K562 (cell line): Measurements from ENCODE around the gene ATOH8. TPM values are rescaled to one million over a fixed set of nuclear protein-coding genes. Genes with fewer than 3 reads are reported as not detected.

ENCODE experiments used
- ATAC-seq: fragments of 200-7000 bp; cut with Tn5 transposase; 3 replicates; pipeline ENCODE4 v1.9.1; 2020; ENCODE audit warnings: moderate library complexity
- BruUV-seq: library from RNA; stranded (reverse); fragments of 400-500 nt; replicated peaks from 2 replicates; lab custom pipeline; 2021; lab: Mats Ljungman, UMichigan
- CTCF ChIA-PET: fragments of 300-600 bp; formaldehyde crosslinking; extraction: SDS; loops from one replicate; lab custom pipeline; 2021; ENCODE audit warnings: low intra/inter-chr PET ratio; lab: Yijun Ruan, JAX
- POLR2A ChIA-PET: fragments of 300-600, 350-650 bp; sonication (Branson Sonifier 250); formaldehyde crosslinking; extraction: SDS; loops from one replicate; lab custom pipeline; 2021; ENCODE audit warnings: antibody characterized with exemption, inconsistent platforms; lab: Yijun Ruan, JAX
- DNase-seq, 4 experiments: peaks; one replicate each; pipeline versions ENCODE4 v3.0.0 to v3.0.0-alpha.2; 2011 to 2018; ENCODE audit warnings: low spot score in 3 of 4, mixed read lengths in 3 of 4; ENCODE audit errors: extremely low read depth in 1 of 4
- FAIRE-seq: peaks from 2 replicates; lab custom pipeline; 2011; peaks lifted over from hg19 to GRCh38; lab: Jason Lieb, UNC
- H2AFZ ChIP-seq: 2 replicates; pipeline ENCODE4 v1.6.0; 2011; ENCODE audit warnings: low read depth, low read length, control low read depth, inconsistent platforms
- H3K27ac ChIP-seq: fragments of 200-600 bp; 3 replicates; pipeline ENCODE4 v1.8.0; 2011; ENCODE audit warnings: low read depth, mild to moderate bottlenecking, control low read depth, inconsistent platforms, low read length, moderate library complexity, mixed read lengths; ENCODE audit errors: extremely low read depth
- H3K27me3 ChIP-seq, 2 experiments: fragments of 300-600 bp in 1 of 2; 2 replicates in 1 of 2; 3 replicates in 1 of 2; pipeline versions ENCODE4 v1.6.0 to v1.8.0; 2011; ENCODE audit warnings: inconsistent platforms in 2 of 2, low read length in 2 of 2, mild to moderate bottlenecking in 1 of 2, mixed read lengths in 1 of 2, moderate library complexity in 1 of 2; ENCODE audit not compliant: control insufficient read depth in 2 of 2, insufficient read depth in 2 of 2
- H3K36me3 ChIP-seq: fragments of 300-600 bp; 3 replicates; pipeline ENCODE4 v1.8.0; 2011; ENCODE audit warnings: mild to moderate bottlenecking, low read length, inconsistent platforms; ENCODE audit not compliant: control insufficient read depth, insufficient read depth
- H3K4me1 ChIP-seq, 2 experiments: fragments of 200-600 bp in 1 of 2; replicated peaks in 1 of 2; 2 replicates in 1 of 2; 3 replicates in 1 of 2; pipeline versions ENCODE4 v1.5.1 to v1.8.0; 2011; ENCODE audit warnings: inconsistent platforms in 2 of 2, low read length in 2 of 2, mild to moderate bottlenecking in 1 of 2, mixed read lengths in 1 of 2, moderate library complexity in 1 of 2; ENCODE audit not compliant: control insufficient read depth in 2 of 2, insufficient read depth in 2 of 2
- H3K4me2 ChIP-seq: 2 replicates; pipeline ENCODE4 v1.6.1; 2011; ENCODE audit warnings: low read length, control low read depth, inconsistent platforms, mixed read lengths; ENCODE audit not compliant: insufficient read depth
- H3K4me3 ChIP-seq: fragments of 200-600 bp; sonication (generic), shearing (Covaris generic); 2 replicates; pipeline ENCODE4 v1.5.1; 2016; ENCODE audit warnings: control low read depth, inconsistent platforms
- H3K79me2 ChIP-seq: fragments of 200-600 bp; 3 replicates; pipeline ENCODE4 v1.8.0; 2011; ENCODE audit warnings: low read length, inconsistent platforms; ENCODE audit not compliant: control insufficient read depth, insufficient read depth
- H3K9ac ChIP-seq, 2 experiments: 2 replicates each; pipeline versions ENCODE4 v1.6.0 to v1.6.1; 2011; ENCODE audit warnings: low read depth in 2 of 2, low read length in 2 of 2, control low read depth in 1 of 2, inconsistent platforms in 1 of 2, mild to moderate bottlenecking in 1 of 2, mixed read lengths in 1 of 2; ENCODE audit not compliant: insufficient read depth in 1 of 2
- H3K9me1 ChIP-seq: one replicate; pipeline ENCODE4 v1.6.0; 2011; ENCODE audit warnings: inconsistent platforms, mild to moderate bottlenecking, low read length, moderate library complexity; ENCODE audit not compliant: control insufficient read depth, insufficient read depth
- H3K9me3 ChIP-seq: replicated peaks from 2 replicates; pipeline ENCODE4 v1.5.1; 2011; ENCODE audit warnings: low read depth, low read length, inconsistent platforms; ENCODE audit not compliant: control insufficient read depth, insufficient read depth
- H4K20me1 ChIP-seq: replicated peaks from 2 replicates; pipeline ENCODE4 v1.6.1; 2011; ENCODE audit warnings: low read length, inconsistent platforms, mixed read lengths; ENCODE audit not compliant: control insufficient read depth, insufficient read depth
- FUS ChIP-seq: fragments of 200-400 bp; formaldehyde crosslinking; optimal IDR thresholded peaks from 2 replicates; pipeline ENCODE3; 2017; ENCODE audit warnings: low read depth, low read length
- NFXL1 ChIP-seq: fragments of 450-650 bp; formaldehyde crosslinking; IDR thresholded peaks from 2 replicates; pipeline ENCODE4 v1.4.0; 2021; ENCODE audit warnings: mild to moderate bottlenecking
- TFAP4 ChIP-seq: sonication (generic); formaldehyde crosslinking; IDR thresholded peaks from 2 replicates; pipeline ENCODE4 v1.8.0; 2022; ENCODE audit warnings: missing genetic modification reagents, mild to moderate bottlenecking, moderate library complexity, borderline replicate concordance
- ZNF121 ChIP-seq: sonication (generic); formaldehyde crosslinking; conservative IDR thresholded peaks from 2 replicates; pipeline ENCODE4 v1.8.0; 2022; ENCODE audit warnings: missing genetic modification reagents
- WGBS: fragments of 100-300 bp; shearing (Covaris generic); methylation state at CpG from one replicate; pipeline ENCODE4 v1.1.6; 2016; ENCODE audit warnings: low coverage, mixed read lengths; ENCODE audit not compliant: insufficient coverage; ENCODE audit errors: missing lambda C conversion rate; 5-methylcytosine and 5-hydroxymethylcytosine counted together
- in situ Hi-C: fragments of 300-500 bp; cut with MboI; formaldehyde crosslinking; loops from 4 replicates; pipeline ENCODE4 v1.15.0; 2018; ENCODE audit warnings: inconsistent platforms, mixed read lengths
- intact Hi-C: fragments of 100-400 bp; cut with micrococcal nuclease; formaldehyde crosslinking; loops from 2 replicates; pipeline ENCODE4 v1.14.2; 2022
- polyA plus RNA-seq, 8 experiments: library from polyadenylated mRNA; depleted of rRNA in 4 of 8; stranded (reverse) in 5 of 8; unstranded in 3 of 8; fragments of >200 nt; fragmentation: Nextera tagmentation in 2 of 8; fragmentation: Illumina TruSeq in 1 of 8; extraction: Ambion mirVana in 2 of 8; extraction: Trizol in 1 of 8; gene quantifications; 2 replicates each; pipeline versions ENCODE4 v1.2.1 to v1.2.3, GENCODE V29; 2011 to 2014; ENCODE audit warnings: inconsistent platforms in 1 of 8, missing spikeins in 1 of 8
- total RNA-seq, 7 experiments: library from RNA; depleted of rRNA in 6 of 7; stranded (reverse); fragments of >200 nt in 6 of 7; fragmentation: Illumina TruSeq in 2 of 7; extraction: Trizol in 2 of 7; gene quantifications; 2 replicates each; pipeline versions ENCODE4 v1.2.1 to v1.2.3, GENCODE V29; 2011 to 2021; ENCODE audit warnings: low replicate concordance in 1 of 7
- TF ChIP-seq, protein P1 (sequence below): IDR thresholded peaks from 2 replicates; pipeline ENCODE4 v1.6.1; 2011; ENCODE audit not compliant: insufficient read length; ENCODE audit errors: extremely low read depth
- TF ChIP-seq, protein P2 (sequence below): sonication (generic); formaldehyde crosslinking; IDR thresholded peaks from 2 replicates; pipeline ENCODE4 v1.9.0; 2022; ENCODE audit warnings: mild to moderate bottlenecking, missing genetic modification reagents

Gene ATOH8
- total and polyA plus RNA-seq, 9 of the 15 experiments (the other 6 are each of a cell fraction or from before 2014, with no cell fraction given), result not detected

DNA sequence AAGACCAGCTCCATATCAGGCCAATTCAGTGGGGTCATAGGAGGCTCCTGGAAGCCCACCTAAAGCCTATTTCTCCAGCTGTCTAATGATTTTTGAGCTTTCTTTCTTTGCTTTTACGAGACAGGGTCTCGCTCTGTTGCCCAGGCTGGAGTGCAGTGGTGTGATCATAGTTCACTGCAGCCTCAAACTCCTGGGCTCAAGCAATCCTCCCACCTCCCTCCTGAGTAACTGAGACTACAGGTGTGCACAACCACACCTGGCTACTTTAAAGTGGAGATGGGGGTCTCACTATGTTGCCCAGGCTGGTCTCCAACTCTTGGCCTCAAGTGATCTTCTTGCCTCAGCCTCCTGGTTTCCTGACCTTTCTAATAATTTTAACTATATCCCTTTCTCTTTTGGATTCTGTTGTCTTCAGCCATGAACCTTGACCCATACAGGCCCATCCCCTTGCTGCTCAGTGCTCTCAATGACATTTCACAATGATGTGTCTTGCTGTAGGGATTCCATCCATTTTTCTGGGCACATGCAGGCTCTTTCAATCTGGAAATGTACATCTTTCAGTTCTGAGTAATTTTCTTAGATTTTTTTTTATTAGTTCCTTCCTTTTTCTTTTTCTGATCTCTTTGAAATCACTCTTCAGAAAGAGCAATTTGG is 30.0 kb upstream of the ATOH8 start:
- H2AFZ ChIP-seq, result no peak overlapping the region
- no peak for ATAC-seq
- FAIRE-seq, result no peak
- WGBS, result 0% methylated on average over 2 of the region's 2 CpGs
- POLR2A ChIA-PET, result interaction anchor here (0.6 to 2.0 kb wide), 3 partner anchors 8 to 370 kb away, joined by 3 to 9 read pairs (median 7); partner anchors contain the start of gene RETSAT
- peaks cover 0 to under 1% of the 10 kb centered on the region in 2 experiments; a peak in 1 of 5 replicates for H3K4me1 ChIP-seq
- no peak overlapping the region for H3K9ac ChIP-seq
- no peaks in the 10 kb centered on the region for H3K36me3 ChIP-seq
- in situ Hi-C loops (no loop called here), intact Hi-C loops (no loop called here)
- H3K4me2 ChIP-seq, result no peak overlapping the region
- no peaks in the 10 kb centered on the region for H3K79me2 ChIP-seq
- TF ChIP-seq, protein P1, sequence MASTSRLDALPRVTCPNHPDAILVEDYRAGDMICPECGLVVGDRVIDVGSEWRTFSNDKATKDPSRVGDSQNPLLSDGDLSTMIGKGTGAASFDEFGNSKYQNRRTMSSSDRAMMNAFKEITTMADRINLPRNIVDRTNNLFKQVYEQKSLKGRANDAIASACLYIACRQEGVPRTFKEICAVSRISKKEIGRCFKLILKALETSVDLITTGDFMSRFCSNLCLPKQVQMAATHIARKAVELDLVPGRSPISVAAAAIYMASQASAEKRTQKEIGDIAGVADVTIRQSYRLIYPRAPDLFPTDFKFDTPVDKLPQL, result no peak
- TF ChIP-seq ZNF121 (CRISPR knock-in tag), result peak; percentile 41; the same call in 1 of the 2 replicates
- H3K4me3 ChIP-seq, result no peak overlapping the region
- no TSS peak for BruUV-seq
- H3K9me3 ChIP-seq, result no peaks in the 10 kb centered on the region
- no peak for DNase-seq
- CTCF ChIA-PET, result no interaction called here
- H3K9me1 ChIP-seq, result no peaks in the 10 kb centered on the region
- peaks cover 0 to 31% of the 10 kb centered on the region in 2 experiments; a peak in 3 of 5 replicates for H3K27me3 ChIP-seq
- H3K27ac ChIP-seq, result no peak overlapping the region
- H4K20me1 ChIP-seq, result no peaks in the 10 kb centered on the region

- in situ Hi-C loops, result no loop called here
- H3K27me3 ChIP-seq, result peaks cover 4 to 31% of the 10 kb centered on the region in 2 experiments
- no peaks in the 10 kb centered on the region for H3K79me2 ChIP-seq
- ChIA-PET POLR2A (interaction anchor here (0.6 to 2.0 kb wide), 3 partner anchors 9 to 183 kb away, joined by 3 to 9 read pairs (median 7); no protein-coding TSS in a partner anchor), CTCF (no interaction called here)
- no peaks in the 10 kb centered on the region for H4K20me1 ChIP-seq
- no peak for DNase-seq
- H3K9me1 ChIP-seq, result no peaks in the 10 kb centered on the region
- no peak overlapping the region for H3K9ac ChIP-seq
- no peak overlapping the region for H3K27ac ChIP-seq
- no TSS peak for BruUV-seq
- intact Hi-C loops, result no loop called here
- ATAC-seq, result no peak
- no peaks in the 10 kb centered on the region for H3K9me3 ChIP-seq
- H3K4me1 ChIP-seq, result peaks cover 0 to 4% of the 10 kb centered on the region in 2 experiments; a peak in 1 of 5 replicates
- no peak for FAIRE-seq
- H2AFZ ChIP-seq, result no peak overlapping the region
- no peaks in the 10 kb centered on the region for H3K36me3 ChIP-seq
- 2% methylated on average over 5 of the region's 5 CpGs for WGBS
- no peak overlapping the region for H3K4me3 ChIP-seq
- no peak overlapping the region for H3K4me2 ChIP-seq
- TF ChIP-seq FUS (no peak), NFXL1 (CRISPR knock-in tag) (no peak), TFAP4 (CRISPR knock-in tag) (no peak)
- TF ChIP-seq, protein P2, sequence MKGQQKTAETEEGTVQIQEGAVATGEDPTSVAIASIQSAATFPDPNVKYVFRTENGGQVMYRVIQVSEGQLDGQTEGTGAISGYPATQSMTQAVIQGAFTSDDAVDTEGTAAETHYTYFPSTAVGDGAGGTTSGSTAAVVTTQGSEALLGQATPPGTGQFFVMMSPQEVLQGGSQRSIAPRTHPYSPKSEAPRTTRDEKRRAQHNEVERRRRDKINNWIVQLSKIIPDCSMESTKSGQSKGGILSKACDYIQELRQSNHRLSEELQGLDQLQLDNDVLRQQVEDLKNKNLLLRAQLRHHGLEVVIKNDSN (CRISPR knock-in tag), result no peak
Measured at GRCh38 chr2:85724731-85725181, 29.0 kb upstream of the ATOH8 start.
